OCI-LY3 (cell line): ENCODE measurements around the gene TMEM208.

Source experiments
- CTCF ChIP-seq: fragments of 200-600, 300-600 bp; sonication (generic); IDR thresholded peaks from 2 replicates; pipeline ENCODE4 v1.5.1; 2014; ENCODE audit warnings: antibody characterized with exemption, low read length, low read depth
- EZH2phosphoT487 ChIP-seq: fragments of 200-600 bp; shearing (Covaris generic); IDR thresholded peaks from 2 replicates; pipeline ENCODE4 v1.6.1; 2018; ENCODE audit warnings: antibody characterized with exemption, mixed run types, low read depth

GRCh38 chr16:67229906-67230808 lies 3.2 kb downstream of the TMEM208 start:
- TF ChIP-seq CTCF (no peak), EZH2phosphoT487 (no peak)
